Lower lobe of right lung (tissue), 2 donors: ENCODE results near the gene SLC66A3. TPM values are rescaled to one million over a fixed set of nuclear protein-coding genes. Genes with fewer than 3 reads are reported as not detected.

ENCODE experiments used
- ATAC-seq, 2 donors: fragments of 200-7000 bp; cut with Tn5 transposase; one replicate each; pipeline ENCODE4 v1.9.1; 2020 to 2022; ENCODE audit warnings: mild to moderate bottlenecking in 2 of 2, moderate library complexity in 2 of 2
- DNase-seq: peaks from one replicate; pipeline ENCODE4 v3.0.0-alpha.2; 2020
- H3K27ac ChIP-seq: fragments of 200-600 bp; one replicate; pipeline ENCODE4 v1.8.0; 2022
- H3K27me3 ChIP-seq: fragments of 200-600 bp; one replicate; pipeline ENCODE4 v1.8.0; 2022; ENCODE audit warnings: low read depth
- H3K36me3 ChIP-seq: fragments of 200-600 bp; one replicate; pipeline ENCODE4 v1.8.0; 2022; ENCODE audit warnings: mild to moderate bottlenecking
- H3K4me1 ChIP-seq: fragments of 200-600 bp; one replicate; pipeline ENCODE4 v1.8.0; 2022
- H3K4me3 ChIP-seq: fragments of 200-600 bp; one replicate; pipeline ENCODE4 v1.8.0; 2022; ENCODE audit warnings: mild to moderate bottlenecking
- H3K9me3 ChIP-seq: fragments of 200-600 bp; one replicate; pipeline ENCODE4 v1.8.0; 2022
- intact Hi-C: fragments of 100-400 bp; cut with DNase I; formaldehyde crosslinking; loops from one replicate; pipeline ENCODE4 v1.11.0; 2022
- total RNA-seq: library from RNA; stranded (reverse); fragmentation: NEBNext Ultra II Directional; extraction: Animal tissue kit (Norgen Biotek cat#: 25700); gene quantifications from one replicate; pipeline ENCODE4 v1.2.1, GENCODE V29; 2021
- TF ChIP-seq, protein P1 (sequence below): fragments of 200-600 bp; IDR thresholded peaks from one replicate; pipeline ENCODE4 v1.8.0; 2022; ENCODE audit warnings: antibody characterized with exemption, mild to moderate bottlenecking
- donor health status: DM: no; HTN: yes; CAD: no; lungs with severe emphysema.

SLC66A3 gene
- total RNA-seq, 1 donor from 2014 or later = 23.8 TPM

DNA sequence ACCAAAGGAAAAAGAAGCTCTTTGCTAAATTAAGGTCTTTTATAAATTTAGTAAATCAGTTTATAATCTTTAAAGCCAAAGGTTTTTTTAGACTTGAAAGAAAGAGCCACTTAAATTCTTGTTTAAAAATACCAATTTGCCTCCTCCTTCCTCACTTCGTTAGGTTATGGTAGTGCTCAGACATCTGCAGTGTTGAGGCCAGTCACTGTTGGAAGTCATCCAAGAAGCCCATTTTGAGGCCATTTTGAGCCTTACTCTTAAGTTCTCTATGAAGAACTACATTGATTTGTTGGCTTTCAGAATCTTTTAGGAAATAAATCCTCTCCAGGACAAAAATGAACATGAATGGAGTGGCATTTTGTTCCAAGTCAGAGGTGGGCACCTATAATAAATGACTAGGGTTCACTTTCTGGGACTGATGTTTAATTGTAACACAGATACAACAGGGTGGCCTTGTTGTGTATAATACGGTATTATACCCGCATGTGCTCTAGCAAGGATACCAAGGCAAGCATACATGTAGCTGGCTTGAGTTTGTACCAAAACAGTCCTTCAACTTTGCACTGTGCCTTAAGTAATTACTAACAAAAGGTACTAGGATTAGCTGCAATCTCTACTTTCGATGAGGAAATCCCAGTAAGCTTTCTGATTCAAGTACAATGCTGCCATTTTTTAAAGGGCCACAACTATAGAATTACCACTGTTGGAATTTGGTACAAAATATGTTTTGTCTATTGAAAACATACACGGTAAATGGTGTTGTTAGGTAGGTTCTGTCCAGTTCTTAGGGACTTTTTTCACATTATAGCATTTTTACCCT, 22.8 kb downstream of the SLC66A3 start:
- intact Hi-C loops = no loop called here
- Histone ChIP-seq H3K4me1 (peaks cover 4% of the 10 kb centered on the region), H3K27ac (no peak overlapping the region), H3K4me3 (no peak overlapping the region), H3K9me3 (no peaks in the 10 kb centered on the region), H3K27me3 (no peaks in the 10 kb centered on the region), H3K36me3 (peaks cover 52% of the 10 kb centered on the region)
- DNase-seq (no peak), ATAC-seq (no peak)
- TF ChIP-seq, protein P1, sequence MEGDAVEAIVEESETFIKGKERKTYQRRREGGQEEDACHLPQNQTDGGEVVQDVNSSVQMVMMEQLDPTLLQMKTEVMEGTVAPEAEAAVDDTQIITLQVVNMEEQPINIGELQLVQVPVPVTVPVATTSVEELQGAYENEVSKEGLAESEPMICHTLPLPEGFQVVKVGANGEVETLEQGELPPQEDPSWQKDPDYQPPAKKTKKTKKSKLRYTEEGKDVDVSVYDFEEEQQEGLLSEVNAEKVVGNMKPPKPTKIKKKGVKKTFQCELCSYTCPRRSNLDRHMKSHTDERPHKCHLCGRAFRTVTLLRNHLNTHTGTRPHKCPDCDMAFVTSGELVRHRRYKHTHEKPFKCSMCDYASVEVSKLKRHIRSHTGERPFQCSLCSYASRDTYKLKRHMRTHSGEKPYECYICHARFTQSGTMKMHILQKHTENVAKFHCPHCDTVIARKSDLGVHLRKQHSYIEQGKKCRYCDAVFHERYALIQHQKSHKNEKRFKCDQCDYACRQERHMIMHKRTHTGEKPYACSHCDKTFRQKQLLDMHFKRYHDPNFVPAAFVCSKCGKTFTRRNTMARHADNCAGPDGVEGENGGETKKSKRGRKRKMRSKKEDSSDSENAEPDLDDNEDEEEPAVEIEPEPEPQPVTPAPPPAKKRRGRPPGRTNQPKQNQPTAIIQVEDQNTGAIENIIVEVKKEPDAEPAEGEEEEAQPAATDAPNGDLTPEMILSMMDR = no peak

DNA sequence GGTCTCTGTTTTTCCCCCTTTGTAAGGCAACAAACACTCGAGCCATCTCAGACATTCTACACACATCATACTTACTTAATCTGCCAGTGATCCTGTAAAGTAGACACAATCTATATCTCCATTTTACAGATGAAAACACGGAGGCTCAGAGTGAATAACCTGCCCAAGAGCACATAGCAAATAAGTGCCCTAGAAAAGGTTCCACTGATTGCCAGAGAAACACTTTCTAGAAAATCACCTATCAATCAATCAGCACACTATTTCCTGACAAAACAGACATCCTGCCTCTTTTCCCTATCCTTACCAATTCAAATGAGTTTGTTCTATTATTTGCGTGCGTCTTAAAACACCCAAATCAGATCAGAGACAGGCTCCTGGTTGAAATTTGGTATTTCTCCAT, 23.9 kb downstream of the SLC66A3 start:
- peaks cover 4% of the 10 kb centered on the region for H3K4me1 ChIP-seq
- H3K9me3 ChIP-seq = no peaks in the 10 kb centered on the region
- intact Hi-C loops = no loop called here
- TF ChIP-seq, protein P1 = no peak
- ATAC-seq = no peak
- H3K36me3 ChIP-seq = peaks cover 55% of the 10 kb centered on the region
- no peak overlapping the region for H3K27ac ChIP-seq
- no peak for DNase-seq
- no peak overlapping the region for H3K4me3 ChIP-seq
- no peaks in the 10 kb centered on the region for H3K27me3 ChIP-seq

DNA sequence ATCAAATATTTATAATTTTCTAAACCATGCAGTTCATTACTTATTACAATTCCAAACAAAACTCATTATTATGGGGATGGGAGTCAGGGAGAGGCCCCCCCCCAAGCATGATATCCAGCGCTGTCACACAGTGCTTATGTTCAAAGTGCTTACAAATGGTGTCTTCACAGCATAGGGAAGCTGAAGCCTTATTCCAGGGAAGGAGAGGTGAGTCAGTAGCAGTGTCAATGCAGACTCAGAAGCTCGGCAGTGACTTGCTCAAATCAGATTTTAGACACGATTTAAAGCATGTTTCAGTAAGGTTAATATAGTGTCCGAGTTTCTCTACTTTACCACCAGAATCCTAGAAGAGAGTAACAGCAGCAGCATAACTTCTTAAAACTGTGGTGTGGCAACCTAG, 24.6 kb downstream of the SLC66A3 start:
- Histone ChIP-seq H3K4me3 (no peak overlapping the region), H3K27ac (no peak overlapping the region), H3K4me1 (peaks cover 4% of the 10 kb centered on the region), H3K27me3 (no peaks in the 10 kb centered on the region), H3K9me3 (no peaks in the 10 kb centered on the region), H3K36me3 (peaks cover 57% of the 10 kb centered on the region)
- TF ChIP-seq, protein P1 = no peak
- no peak for ATAC-seq
- intact Hi-C loops = no loop called here
- DNase-seq = no peak

DNA sequence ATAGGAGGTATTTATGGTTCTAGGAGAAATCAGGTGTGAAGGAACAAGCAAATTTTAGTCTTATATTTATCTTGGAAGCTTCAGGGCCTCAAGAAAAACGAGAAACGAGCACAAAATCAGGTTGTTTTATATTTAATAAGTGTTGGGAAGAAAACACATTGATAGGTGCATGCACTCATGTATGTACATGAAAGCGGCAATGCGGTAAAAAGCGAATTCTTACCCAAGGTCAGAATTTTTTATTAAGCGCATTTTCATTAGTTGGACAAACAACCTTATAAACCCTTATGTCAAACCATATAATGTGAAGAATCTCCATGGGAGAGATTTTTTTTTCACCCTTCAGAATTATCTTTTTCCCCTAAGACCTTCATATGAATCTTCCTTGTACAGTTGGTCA, 25.4 kb downstream of the SLC66A3 start:
- intact Hi-C loops = no loop called here

DNA sequence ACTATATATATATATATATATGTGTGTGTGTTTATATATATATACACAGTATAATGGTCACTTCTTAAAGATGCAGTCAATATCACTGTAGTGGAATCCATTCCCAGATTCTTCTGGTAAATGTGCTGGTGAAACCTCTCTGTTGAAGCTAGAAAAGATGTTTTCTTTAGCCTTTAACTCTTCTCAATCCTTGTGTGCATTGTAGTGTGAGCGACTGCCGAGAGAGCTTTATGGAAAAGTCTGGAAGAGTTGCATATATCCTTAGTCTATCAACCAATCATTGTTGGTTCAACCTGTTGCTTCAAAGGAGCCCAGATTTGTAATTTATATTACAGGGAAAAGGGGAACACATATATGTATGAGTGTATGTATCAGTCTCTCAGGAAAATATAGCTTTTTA, 27.7 kb downstream of the SLC66A3 start:
- TF ChIP-seq, protein P1 = no peak
- H3K36me3 ChIP-seq = peaks cover 70% of the 10 kb centered on the region

More for the DNA sequence above, 25.4 kb downstream of the SLC66A3 start:
- DNase-seq (no peak), ATAC-seq (no peak)
- Histone ChIP-seq H3K4me1 (no peaks in the 10 kb centered on the region), H3K27me3 (no peaks in the 10 kb centered on the region), H3K9me3 (no peaks in the 10 kb centered on the region), H3K27ac (no peak overlapping the region), H3K36me3 (peaks cover 64% of the 10 kb centered on the region), H3K4me3 (no peak overlapping the region)
- TF ChIP-seq, protein P1 = no peak

More for the DNA sequence above, 27.7 kb downstream of the SLC66A3 start:
- ATAC-seq = no peak
- no peaks in the 10 kb centered on the region for H3K4me1 ChIP-seq
- DNase-seq = no peak
- no peaks in the 10 kb centered on the region for H3K27me3 ChIP-seq
- H3K27ac ChIP-seq = no peak overlapping the region
- no peak overlapping the region for H3K4me3 ChIP-seq
- intact Hi-C loops = no loop called here
- no peaks in the 10 kb centered on the region for H3K9me3 ChIP-seq
